Muscle layer of duodenum (tissue), 2 donors: Measurements from ENCODE around the gene ARID3B.

Source experiments
- H3K27ac ChIP-seq: one replicate; pipeline ENCODE4 v1.7.0; 2013; ENCODE audit warnings: mild to moderate bottlenecking, low read length
- H3K27me3 ChIP-seq: one replicate; pipeline ENCODE4 v1.7.0; 2013; ENCODE audit warnings: low read depth, mild to moderate bottlenecking, control low read depth, low read length
- H3K36me3 ChIP-seq, 2 donors: one replicate each; pipeline ENCODE4 v1.7.0; 2013; ENCODE audit warnings: low read length in 2 of 2, control low read depth in 1 of 2, mild to moderate bottlenecking in 1 of 2; ENCODE audit not compliant: insufficient read depth in 2 of 2, control insufficient read depth in 1 of 2
- H3K4me1 ChIP-seq, 2 donors: one replicate each; pipeline ENCODE4 v1.7.0; 2013; ENCODE audit warnings: low read length in 2 of 2, mild to moderate bottlenecking in 2 of 2, control low read depth in 1 of 2, moderate library complexity in 1 of 2; ENCODE audit not compliant: insufficient read depth in 2 of 2, control insufficient read depth in 1 of 2
- H3K4me3 ChIP-seq, 2 donors: one replicate each; pipeline ENCODE4 v1.7.0; 2013; ENCODE audit warnings: low read length in 2 of 2, low read depth in 1 of 2, mild to moderate bottlenecking in 1 of 2
- H3K9me3 ChIP-seq, 2 donors: one replicate each; pipeline ENCODE4 v1.7.0; 2013; ENCODE audit warnings: low read length in 2 of 2, control low read depth in 1 of 2, mild to moderate bottlenecking in 1 of 2; ENCODE audit not compliant: control insufficient read depth in 1 of 2
- donor health status: healthy.

Gene ARID3B, protein sequence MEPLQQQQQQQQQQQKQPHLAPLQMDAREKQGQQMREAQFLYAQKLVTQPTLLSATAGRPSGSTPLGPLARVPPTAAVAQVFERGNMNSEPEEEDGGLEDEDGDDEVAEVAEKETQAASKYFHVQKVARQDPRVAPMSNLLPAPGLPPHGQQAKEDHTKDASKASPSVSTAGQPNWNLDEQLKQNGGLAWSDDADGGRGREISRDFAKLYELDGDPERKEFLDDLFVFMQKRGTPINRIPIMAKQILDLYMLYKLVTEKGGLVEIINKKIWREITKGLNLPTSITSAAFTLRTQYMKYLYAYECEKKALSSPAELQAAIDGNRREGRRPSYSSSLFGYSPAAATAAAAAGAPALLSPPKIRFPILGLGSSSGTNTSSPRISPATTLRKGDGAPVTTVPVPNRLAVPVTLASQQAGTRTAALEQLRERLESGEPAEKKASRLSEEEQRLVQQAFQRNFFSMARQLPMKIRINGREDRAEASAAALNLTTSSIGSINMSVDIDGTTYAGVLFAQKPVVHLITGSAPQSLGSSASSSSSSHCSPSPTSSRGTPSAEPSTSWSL

DNA sequence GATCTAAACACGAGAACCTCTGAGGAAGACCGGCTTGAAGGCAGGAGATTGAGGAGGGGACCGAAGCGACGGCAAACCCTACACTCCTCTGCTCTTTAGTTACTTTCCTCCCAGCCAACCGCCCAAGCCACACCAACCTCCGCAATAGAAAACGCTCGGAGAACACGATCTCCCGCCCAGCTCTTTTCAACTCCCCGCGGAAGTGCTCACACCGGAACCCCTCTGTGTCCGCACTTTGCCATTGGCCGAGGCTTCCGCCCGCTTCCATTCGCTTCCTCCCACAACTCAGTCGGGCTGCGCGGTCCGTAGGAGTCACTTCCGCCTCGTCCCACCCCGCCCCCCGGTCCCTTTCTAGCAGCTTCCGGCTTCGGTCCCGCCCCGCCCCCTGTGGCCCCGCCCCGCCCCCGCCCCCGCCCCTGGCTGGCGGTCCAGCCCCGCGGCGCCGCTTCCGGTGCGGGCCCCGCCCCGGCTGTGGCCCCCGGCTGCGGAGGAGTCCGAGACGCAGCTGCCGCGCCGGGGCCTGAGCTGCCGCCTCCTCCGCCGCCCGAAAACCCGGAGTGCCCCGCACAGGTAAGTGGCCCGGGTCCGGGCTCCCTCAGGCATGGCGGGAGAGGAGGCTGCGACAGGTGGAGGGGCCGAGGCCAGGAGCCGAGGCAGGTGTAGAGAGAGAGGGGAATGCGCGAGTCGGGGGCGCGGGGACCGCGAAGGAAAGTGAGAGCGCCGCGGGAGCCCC lies at the start of gene ARID3B:
Gene ARID3B (plus strand): TSS at position 460 of the 733 bp plus-strand sequence. CDS start 2,717 bp downstream, outside the sequence.
- Histone ChIP-seq H3K9me3 (no peaks in the 10 kb centered on the region), H3K27me3 (no peaks in the 10 kb centered on the region), H3K4me3 (peak within 1 kb of the TSS; percentile 78 to 86), H3K4me1 (peaks cover 10 to 23% of the 10 kb centered on the region in 2 donors), H3K36me3 (no peaks in the 10 kb centered on the region), H3K27ac (peak within 1 kb of the TSS; percentile 81)

DNA sequence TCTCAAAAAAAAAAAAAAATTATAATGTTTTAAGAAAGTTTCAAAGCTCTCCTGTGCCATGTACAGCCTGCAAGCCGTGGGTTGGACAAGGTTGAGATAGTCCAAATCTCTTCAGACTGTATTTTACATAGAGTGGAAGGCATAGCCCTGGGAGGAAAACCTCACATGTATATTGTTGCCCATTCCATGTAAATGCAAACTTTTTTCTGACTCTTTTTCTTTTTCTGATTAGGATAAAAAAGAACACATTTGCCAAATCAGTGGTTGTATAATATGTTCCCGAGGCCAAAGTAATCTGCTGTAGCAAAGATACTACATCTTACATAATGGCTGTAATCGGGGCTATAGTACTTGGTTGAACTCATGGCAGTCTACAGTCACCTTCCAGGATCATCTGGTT lies 44.4 kb upstream of the ARID3B start:
- no peaks in the 10 kb centered on the region for H3K4me1 ChIP-seq
- no peaks in the 10 kb centered on the region for H3K36me3 ChIP-seq
- H3K27me3 ChIP-seq, result no peaks in the 10 kb centered on the region
- H3K27ac ChIP-seq, result no peak overlapping the region
- H3K9me3 ChIP-seq, result no peaks in the 10 kb centered on the region
- H3K4me3 ChIP-seq, result no peak overlapping the region

DNA sequence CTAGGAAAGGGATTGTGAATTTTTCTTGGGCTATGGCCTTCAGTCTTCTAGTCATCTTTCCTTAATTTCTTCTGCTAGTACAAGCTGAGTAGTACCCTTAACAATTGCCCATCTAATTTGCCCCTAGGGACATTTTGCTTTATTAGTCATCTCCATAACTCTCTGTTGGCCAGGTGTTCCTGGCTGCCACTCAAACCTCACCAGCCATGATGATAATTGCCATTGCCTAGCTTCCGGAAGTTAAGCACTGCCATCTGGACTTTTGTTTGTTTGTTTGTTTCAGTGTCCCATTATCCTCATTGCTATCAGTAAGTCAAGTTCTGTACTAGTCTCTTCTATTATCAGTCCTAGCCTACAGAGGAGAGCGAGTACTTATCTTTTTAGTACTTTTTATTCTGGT lies 43.4 kb upstream of the ARID3B start:
- H3K27ac ChIP-seq, result no peak overlapping the region
- H3K27me3 ChIP-seq, result no peaks in the 10 kb centered on the region
- H3K9me3 ChIP-seq, result no peaks in the 10 kb centered on the region
- H3K4me1 ChIP-seq, result no peaks in the 10 kb centered on the region
- H3K4me3 ChIP-seq, result no peak overlapping the region
- H3K36me3 ChIP-seq, result no peaks in the 10 kb centered on the region

DNA sequence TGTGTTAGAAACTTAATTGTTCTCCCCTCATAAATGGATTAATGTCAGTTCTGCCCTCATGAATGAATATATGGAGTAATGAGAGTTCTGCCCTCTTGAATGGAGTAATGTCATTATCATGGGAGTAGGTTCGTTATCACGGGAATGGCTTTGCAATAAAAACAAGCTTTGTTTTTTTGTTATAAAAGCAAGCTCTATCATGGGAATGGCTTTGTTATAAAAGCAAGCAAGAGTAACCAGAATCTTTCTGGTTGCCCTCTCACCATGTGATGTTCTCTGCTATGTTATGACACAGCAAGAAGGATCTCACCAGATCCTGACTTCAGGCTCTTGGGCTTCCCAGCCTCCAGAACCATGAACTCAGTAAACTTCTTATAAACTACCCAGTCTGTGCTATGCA lies 41.7 kb upstream of the ARID3B start:
- no peaks in the 10 kb centered on the region for H3K9me3 ChIP-seq
- H3K27ac ChIP-seq, result no peak overlapping the region
- no peaks in the 10 kb centered on the region for H3K36me3 ChIP-seq
- no peaks in the 10 kb centered on the region for H3K27me3 ChIP-seq
- H3K4me1 ChIP-seq, result no peaks in the 10 kb centered on the region
- H3K4me3 ChIP-seq, result no peak overlapping the region

DNA sequence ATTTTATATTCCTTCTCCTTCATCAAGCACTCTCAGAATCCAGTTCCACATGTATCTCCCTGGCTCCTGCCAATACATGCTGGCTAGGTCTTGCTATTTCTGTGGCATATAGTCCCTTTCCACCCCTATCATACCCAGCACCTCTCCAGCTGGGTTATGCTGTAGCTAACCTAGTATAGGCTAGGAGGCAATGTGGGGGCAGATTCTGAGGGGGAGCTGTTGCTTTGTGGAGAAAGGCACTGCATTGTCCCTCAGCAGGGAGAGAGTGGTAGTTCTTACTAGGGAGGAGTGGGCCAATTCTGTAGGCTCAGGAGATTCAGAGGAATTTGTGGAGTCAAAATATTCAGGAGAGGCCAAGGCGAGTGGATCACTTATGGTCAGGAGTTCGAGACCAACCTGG lies 40.6 kb upstream of the ARID3B start:
- H3K27ac ChIP-seq, result no peak overlapping the region
- no peaks in the 10 kb centered on the region for H3K36me3 ChIP-seq
- no peaks in the 10 kb centered on the region for H3K4me1 ChIP-seq
- H3K27me3 ChIP-seq, result no peaks in the 10 kb centered on the region
- H3K9me3 ChIP-seq, result no peaks in the 10 kb centered on the region
- H3K4me3 ChIP-seq, result no peak overlapping the region

- no peak overlapping the region for H3K4me3 ChIP-seq
- H3K36me3 ChIP-seq, result no peaks in the 10 kb centered on the region
- no peaks in the 10 kb centered on the region for H3K9me3 ChIP-seq
- H3K4me1 ChIP-seq, result no peaks in the 10 kb centered on the region
- H3K27me3 ChIP-seq, result no peaks in the 10 kb centered on the region
- H3K27ac ChIP-seq, result no peak overlapping the region
These were observed 38.7 kb upstream of the ARID3B start for GRCh38 chr15:74502301-74502700.

DNA sequence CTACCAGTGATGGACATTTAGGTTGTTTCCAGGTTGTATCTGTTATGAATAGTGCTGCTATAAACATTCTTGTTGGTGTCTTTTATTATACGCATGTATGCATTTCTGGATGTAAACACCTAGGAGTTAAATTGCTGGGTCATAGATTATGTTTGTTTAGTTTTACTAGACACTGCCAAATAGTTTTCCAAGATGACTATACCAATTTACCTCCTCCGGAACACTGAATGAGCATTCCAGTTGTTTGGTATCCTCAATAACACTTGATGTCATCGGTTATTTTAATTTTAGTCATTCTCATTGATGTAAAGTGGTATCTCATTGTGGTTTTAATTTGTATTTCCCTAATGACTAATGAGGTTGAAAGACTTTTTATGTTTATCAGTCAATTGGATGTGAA lies 36.6 kb upstream of the ARID3B start:
- no peak overlapping the region for H3K27ac ChIP-seq
- H3K4me1 ChIP-seq, result no peaks in the 10 kb centered on the region
- H3K4me3 ChIP-seq, result no peak overlapping the region
- H3K36me3 ChIP-seq, result no peaks in the 10 kb centered on the region
- no peaks in the 10 kb centered on the region for H3K27me3 ChIP-seq
- no peaks in the 10 kb centered on the region for H3K9me3 ChIP-seq

DNA sequence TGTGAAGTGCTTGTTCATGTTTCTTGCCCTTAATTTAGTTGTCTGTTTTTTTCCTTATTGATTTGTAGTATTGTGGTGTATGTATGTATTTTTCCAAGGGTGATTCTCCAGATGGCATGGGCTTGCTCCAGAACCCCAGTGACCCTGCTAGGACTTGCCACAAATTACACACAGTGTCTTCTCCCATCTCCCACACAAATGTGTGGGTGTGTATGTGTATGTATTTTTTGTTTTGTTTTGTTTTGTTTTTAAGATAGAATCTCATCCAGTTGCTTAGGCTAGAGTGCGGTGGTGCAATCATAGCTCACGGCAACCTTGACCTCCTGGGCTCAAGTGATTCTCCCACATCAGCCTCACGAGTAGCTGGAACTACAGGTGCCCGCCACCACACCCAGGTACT lies 36.2 kb upstream of the ARID3B start:
- no peak overlapping the region for H3K4me3 ChIP-seq
- no peaks in the 10 kb centered on the region for H3K36me3 ChIP-seq
- H3K9me3 ChIP-seq, result no peaks in the 10 kb centered on the region
- no peak overlapping the region for H3K27ac ChIP-seq
- H3K27me3 ChIP-seq, result no peaks in the 10 kb centered on the region
- no peaks in the 10 kb centered on the region for H3K4me1 ChIP-seq

GRCh38 chr15:74505837-74506514 lies 35.0 kb upstream of the ARID3B start:
- H3K4me1 ChIP-seq, result no peaks in the 10 kb centered on the region
- H3K9me3 ChIP-seq, result no peaks in the 10 kb centered on the region
- no peak overlapping the region for H3K27ac ChIP-seq
- H3K4me3 ChIP-seq, result no peak overlapping the region
- H3K27me3 ChIP-seq, result no peaks in the 10 kb centered on the region
- H3K36me3 ChIP-seq, result no peaks in the 10 kb centered on the region

- H3K4me3 ChIP-seq, result no peak overlapping the region
- no peaks in the 10 kb centered on the region for H3K4me1 ChIP-seq
- H3K27ac ChIP-seq, result no peak overlapping the region
- no peaks in the 10 kb centered on the region for H3K36me3 ChIP-seq
- H3K27me3 ChIP-seq, result no peaks in the 10 kb centered on the region
- H3K9me3 ChIP-seq, result no peaks in the 10 kb centered on the region
These were observed 34.5 kb upstream of the ARID3B start for GRCh38 chr15:74506515-74506840.

GRCh38 chr15:74511583-74511982 lies 29.4 kb upstream of the ARID3B start:
- Histone ChIP-seq H3K9me3 (no peaks in the 10 kb centered on the region), H3K4me3 (no peak overlapping the region), H3K27ac (no peak overlapping the region), H3K4me1 (no peaks in the 10 kb centered on the region), H3K36me3 (no peaks in the 10 kb centered on the region), H3K27me3 (no peaks in the 10 kb centered on the region)
